Testis (tissue), 3 donors: ENCODE measurements around the gene KCNA2. TPM values are rescaled to one million over a fixed set of nuclear protein-coding genes. Genes with fewer than 3 reads are reported as not detected.

Source experiments
- DNase-seq: peaks from one replicate; pipeline ENCODE4 v3.0.0-alpha.2; 2019
- H3K27ac ChIP-seq, 2 donors: fragments of 200-600 bp; sonication (generic); one replicate each; pipeline ENCODE4 v1.5.1; 2019
- H3K27me3 ChIP-seq: fragments of 200-600 bp; sonication (generic); one replicate; pipeline ENCODE4 v1.5.1; 2019
- H3K36me3 ChIP-seq: fragments of 200-600 bp; sonication (generic); one replicate; pipeline ENCODE4 v1.5.1; 2017; ENCODE audit warnings: low read depth; ENCODE audit errors: missing control alignments
- H3K4me1 ChIP-seq: fragments of 200-600 bp; sonication (generic); one replicate; pipeline ENCODE4 v1.5.1; 2019
- H3K4me3 ChIP-seq, 2 donors: fragments of 200-600 bp; sonication (generic); one replicate each; pipeline ENCODE4 v1.5.1; 2017 to 2019
- H3K9me3 ChIP-seq: fragments of 200-600 bp; sonication (generic); one replicate; pipeline ENCODE4 v1.5.1; 2017
- POLR2A ChIP-seq: fragments of 450-650 bp; IDR thresholded peaks from one replicate; pipeline ENCODE4 v1.6.1; 2017; ENCODE audit warnings: antibody characterized with exemption, mild to moderate bottlenecking, moderate library complexity
- WGBS, 2 donors: methylation state at CpG; one replicate each; pipeline ENCODE4 v1.1.5; 2018; 5-methylcytosine and 5-hydroxymethylcytosine counted together
- intact Hi-C: fragments of 100-400 bp; cut with DNase I; formaldehyde crosslinking; loops from one replicate; pipeline ENCODE4 v1.15.1; 2023; ENCODE audit warnings: low total_unique reads
- polyA plus RNA-seq: library from polyadenylated mRNA; stranded (reverse); fragments of 350-450 nt; fragmentation: Illumina TruSeq; extraction: RNeasy Lipid Tissue Mini Kit (QIAGEN cat#74804); gene quantifications from one replicate; pipeline ENCODE4 v1.2.3, GENCODE V29; 2014; ENCODE audit warnings: low read depth, low replicate concordance; ENCODE audit not compliant: insufficient read depth
- total RNA-seq, 2 donors: library from RNA; depleted of rRNA; stranded (reverse); fragments of >200 nt; gene quantifications; one replicate each; pipeline ENCODE4 v1.2.3, GENCODE V29; 2016
- TF ChIP-seq, protein P1 (sequence below), 3 experiments: fragments of 450-650 bp in 2 of 3; fragments of 200-600 bp in 1 of 3; sonication (generic) in 1 of 3; IDR thresholded peaks; one replicate each; pipeline ENCODE4 v1.5.1; 2016 to 2019; ENCODE audit warnings: antibody characterized with exemption in 3 of 3, mild to moderate bottlenecking in 2 of 3, moderate library complexity in 1 of 3

Gene KCNA2
- total and polyA plus RNA-seq, 3 donors from 2014 or later, result 3.7 to 6.1 (median 6.1) TPM

DNA sequence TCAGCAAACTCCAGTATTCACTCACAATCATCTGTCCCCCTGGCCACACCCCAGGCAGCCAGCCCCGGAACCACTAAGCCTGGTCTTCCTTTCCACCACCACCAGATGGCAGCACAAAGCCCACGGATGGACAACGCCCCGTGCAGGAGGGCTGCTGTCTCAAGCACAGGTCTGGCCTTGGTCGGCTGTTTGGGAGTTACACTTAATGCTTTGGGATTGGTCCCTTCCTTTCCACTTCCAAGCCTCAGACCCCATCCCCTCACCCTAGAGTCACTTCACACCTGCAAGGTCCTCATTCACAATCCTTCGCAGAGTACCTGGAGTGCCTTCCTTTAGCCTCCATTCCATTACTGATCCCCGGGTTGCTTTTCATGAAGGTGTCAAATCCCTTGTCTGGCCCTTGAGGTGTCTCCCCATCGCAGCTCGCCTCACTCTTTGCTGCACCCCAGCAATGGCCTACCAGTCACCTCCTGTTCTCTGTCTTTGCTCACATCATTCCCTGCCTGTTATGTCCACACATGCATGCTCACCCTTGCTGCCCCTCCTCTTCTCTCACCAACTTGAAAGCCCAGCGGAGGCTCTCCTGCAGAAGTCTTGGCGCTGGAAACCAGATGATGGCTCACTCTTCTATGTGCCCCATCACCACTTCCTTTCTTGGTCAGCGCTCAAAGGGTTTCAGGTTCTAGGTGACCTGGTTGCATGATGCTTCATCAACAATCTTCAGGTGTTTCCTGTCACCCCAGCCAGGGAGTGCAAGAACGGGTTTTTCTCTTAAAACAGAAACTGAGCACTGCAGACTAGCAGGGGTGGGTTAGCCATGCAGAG, 24.9 kb upstream of the KCNA2 start:
- Histone ChIP-seq H3K9me3 (no peaks in the 10 kb centered on the region), H3K27me3 (no peaks in the 10 kb centered on the region), H3K27ac (no peak overlapping the region), H3K4me3 (no peak overlapping the region), H3K4me1 (peaks cover 5% of the 10 kb centered on the region), H3K36me3 (no peaks in the 10 kb centered on the region)
- no peak for TF ChIP-seq POLR2A
- TF ChIP-seq, protein P1, sequence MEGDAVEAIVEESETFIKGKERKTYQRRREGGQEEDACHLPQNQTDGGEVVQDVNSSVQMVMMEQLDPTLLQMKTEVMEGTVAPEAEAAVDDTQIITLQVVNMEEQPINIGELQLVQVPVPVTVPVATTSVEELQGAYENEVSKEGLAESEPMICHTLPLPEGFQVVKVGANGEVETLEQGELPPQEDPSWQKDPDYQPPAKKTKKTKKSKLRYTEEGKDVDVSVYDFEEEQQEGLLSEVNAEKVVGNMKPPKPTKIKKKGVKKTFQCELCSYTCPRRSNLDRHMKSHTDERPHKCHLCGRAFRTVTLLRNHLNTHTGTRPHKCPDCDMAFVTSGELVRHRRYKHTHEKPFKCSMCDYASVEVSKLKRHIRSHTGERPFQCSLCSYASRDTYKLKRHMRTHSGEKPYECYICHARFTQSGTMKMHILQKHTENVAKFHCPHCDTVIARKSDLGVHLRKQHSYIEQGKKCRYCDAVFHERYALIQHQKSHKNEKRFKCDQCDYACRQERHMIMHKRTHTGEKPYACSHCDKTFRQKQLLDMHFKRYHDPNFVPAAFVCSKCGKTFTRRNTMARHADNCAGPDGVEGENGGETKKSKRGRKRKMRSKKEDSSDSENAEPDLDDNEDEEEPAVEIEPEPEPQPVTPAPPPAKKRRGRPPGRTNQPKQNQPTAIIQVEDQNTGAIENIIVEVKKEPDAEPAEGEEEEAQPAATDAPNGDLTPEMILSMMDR (IDR thresholded peaks at IDR 0.05), result peak; percentile 57 to 82 (median 66)
- DNase-seq, result peak; percentile 84
- 37 to 44% methylated on average over 13 of the region's 13 CpGs for WGBS, 2 donors
- intact Hi-C loops, result loop anchor here (5.0 kb wide), 1 partner anchor 136 kb away; no protein-coding TSS in a partner anchor

DNA sequence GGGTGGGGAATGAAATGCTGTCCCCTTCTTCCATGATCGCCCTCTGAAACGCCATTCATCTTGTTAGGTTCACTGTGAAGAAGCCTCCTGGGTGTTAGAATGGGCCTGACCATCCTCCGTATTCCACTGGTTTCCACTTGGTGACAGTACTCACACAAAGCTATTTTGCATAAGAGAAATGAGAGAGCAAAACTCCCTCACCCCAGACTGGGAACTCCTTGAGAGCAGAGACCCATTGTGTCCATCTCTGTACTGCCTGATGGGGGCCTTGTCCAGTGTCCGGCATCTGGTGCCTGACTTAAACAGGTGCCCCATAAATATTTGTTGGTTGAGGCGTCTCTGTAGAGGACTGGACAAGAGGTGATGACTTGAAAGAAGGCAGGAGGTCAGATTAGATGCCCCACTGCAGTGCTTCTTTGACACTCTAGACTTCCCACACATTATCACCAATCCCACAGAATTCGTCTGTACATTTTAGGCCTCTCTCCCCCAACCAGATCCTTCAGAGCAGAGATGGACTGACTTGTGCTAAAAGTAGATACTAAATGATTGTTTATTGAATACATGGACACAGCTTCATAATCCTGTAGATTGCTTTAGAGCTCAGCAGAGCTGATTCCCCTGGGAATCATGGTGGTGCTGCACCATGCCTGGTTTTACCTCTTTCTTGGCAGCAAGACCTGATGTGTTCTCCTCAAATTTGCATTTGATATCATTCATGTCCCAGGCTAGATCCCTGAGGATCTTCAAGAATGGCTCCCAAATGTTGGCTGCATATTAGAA, 22.4 kb upstream of the KCNA2 start:
- Histone ChIP-seq H3K27me3 (no peaks in the 10 kb centered on the region), H3K36me3 (no peaks in the 10 kb centered on the region), H3K4me3 (no peak overlapping the region), H3K27ac (no peak overlapping the region), H3K4me1 (no peaks in the 10 kb centered on the region), H3K9me3 (no peaks in the 10 kb centered on the region)
- no peak for TF ChIP-seq POLR2A
- WGBS, 2 donors, result 81 to 83% methylated on average over 6 of the region's 6 CpGs
- intact Hi-C loops, result no loop called here
- DNase-seq, result no peak

DNA sequence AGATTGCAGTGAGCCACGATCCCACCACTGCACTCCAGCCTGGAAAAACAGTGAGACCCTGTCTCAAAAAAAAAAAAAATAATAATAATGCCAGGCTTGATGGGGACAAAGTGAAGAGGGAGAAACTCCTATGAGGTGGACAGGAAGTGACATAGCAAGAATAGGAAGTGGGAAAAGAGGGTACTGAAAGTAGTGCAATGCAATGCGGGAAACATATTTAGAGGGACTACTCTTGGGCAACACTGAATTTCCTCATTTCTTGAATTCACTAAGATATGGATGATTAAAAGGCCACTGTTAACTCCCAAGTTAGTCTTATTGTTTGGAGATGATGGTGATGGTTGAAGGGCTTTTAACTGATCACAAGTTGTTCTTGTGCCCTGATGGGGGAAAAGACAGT, 21.6 kb upstream of the KCNA2 start:
- WGBS, 2 donors, result 92 to 96% methylated on average over 2 of the region's 2 CpGs
- Histone ChIP-seq H3K27ac (no peak overlapping the region), H3K4me3 (no peak overlapping the region), H3K27me3 (no peaks in the 10 kb centered on the region), H3K36me3 (no peaks in the 10 kb centered on the region), H3K9me3 (no peaks in the 10 kb centered on the region), H3K4me1 (no peaks in the 10 kb centered on the region)
- no peak for DNase-seq
- TF ChIP-seq POLR2A, result no peak
- TF ChIP-seq, protein P1 (IDR thresholded peaks at IDR 0.05), result no peak
- intact Hi-C loops, result no loop called here

DNA sequence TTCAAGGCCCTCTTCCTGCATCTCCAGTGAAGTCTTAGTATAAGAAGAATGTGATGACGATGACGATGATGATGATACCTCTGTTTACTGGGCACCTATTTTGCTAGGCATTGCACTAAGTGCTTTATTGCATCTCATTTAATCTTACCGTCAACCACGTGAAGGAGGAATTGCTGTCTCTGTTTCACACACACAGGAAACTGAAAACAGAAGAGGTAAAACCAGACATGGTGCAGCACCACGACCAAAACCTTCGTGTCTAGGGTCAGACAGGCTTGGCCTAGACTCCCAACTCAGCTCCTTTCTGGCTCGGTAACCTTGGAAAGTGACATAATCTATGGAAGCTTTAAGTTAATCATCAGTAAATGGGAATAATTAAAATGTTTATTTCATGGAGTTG, 20.7 kb upstream of the KCNA2 start:
- 70 to 85% methylated on average over 7 of the region's 7 CpGs for WGBS, 2 donors
- no peaks in the 10 kb centered on the region for H3K9me3 ChIP-seq
- TF ChIP-seq, protein P1 (IDR thresholded peaks at IDR 0.05), result no peak
- TF ChIP-seq POLR2A, result no peak
- H3K27me3 ChIP-seq, result no peaks in the 10 kb centered on the region
- no peaks in the 10 kb centered on the region for H3K36me3 ChIP-seq
- intact Hi-C loops, result no loop called here
- H3K27ac ChIP-seq, result no peak overlapping the region
- DNase-seq, result no peak
- no peaks in the 10 kb centered on the region for H3K4me1 ChIP-seq
- H3K4me3 ChIP-seq, result no peak overlapping the region

DNA sequence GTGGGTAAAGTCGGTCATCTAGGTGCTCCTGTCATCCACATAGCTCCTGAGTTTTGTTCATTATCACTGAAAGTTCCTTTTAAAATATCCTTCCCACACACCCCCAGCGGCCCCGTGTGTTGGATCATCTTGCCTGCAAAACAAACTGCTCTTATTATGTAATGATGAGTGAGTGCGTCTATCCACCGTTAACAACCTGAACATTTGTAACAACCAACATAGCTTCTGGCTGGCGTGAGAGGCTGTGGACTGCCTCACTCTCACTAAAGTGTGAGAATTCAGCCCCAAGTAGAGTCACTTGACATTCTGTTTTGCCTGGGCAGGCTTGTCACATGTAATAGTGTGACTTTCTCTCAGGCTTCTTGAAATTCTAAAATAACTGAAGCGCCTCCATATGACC, 14.5 kb upstream of the KCNA2 start:
- DNase-seq, result no peak
- Histone ChIP-seq H3K9me3 (no peaks in the 10 kb centered on the region), H3K27me3 (no peaks in the 10 kb centered on the region), H3K27ac (no peak overlapping the region), H3K4me3 (no peak overlapping the region), H3K4me1 (peaks cover 4% of the 10 kb centered on the region), H3K36me3 (no peaks in the 10 kb centered on the region)
- intact Hi-C loops, result no loop called here
- 57 to 59% methylated on average over 7 of the region's 7 CpGs for WGBS, 2 donors
- TF ChIP-seq, protein P1 (IDR thresholded peaks at IDR 0.05), result no peak
- no peak for TF ChIP-seq POLR2A
